ENCODE data around the gene SNRPB2. TPM values are rescaled to one million over a fixed set of nuclear protein-coding genes. Genes with fewer than 3 reads are reported as not detected.

The SNRPB2 gene
- total and polyA plus RNA-seq, 9 of the 15 experiments (the other 6 are each of a cell fraction or from before 2014, with no cell fraction given), result 40.0 to 131 (median 89.4) TPM

DNA sequence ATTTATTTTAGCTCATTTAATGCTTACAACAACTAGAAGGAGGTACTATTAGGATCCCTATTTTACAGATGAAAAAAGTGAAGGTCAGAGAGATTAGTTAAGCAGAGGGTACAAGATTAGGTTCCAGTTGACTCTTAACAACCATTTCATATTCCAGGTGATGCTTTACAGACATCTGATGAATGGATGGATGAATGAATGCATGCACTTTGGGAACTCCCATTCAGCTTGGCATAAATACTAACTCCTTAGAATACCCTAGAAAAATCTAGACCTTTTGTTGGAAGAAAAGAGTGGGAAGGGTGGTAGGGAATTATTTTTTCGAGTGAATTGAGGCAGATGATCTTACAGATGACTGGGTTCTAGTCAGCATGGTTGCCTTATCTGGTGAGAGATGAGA lies 746 bp upstream of the SNRPB2 start:
- ChIA-PET POLR2A (no interaction called here), CTCF (ENCODE audit: low intra/inter-chr PET ratio) (no interaction called here)
- Histone ChIP-seq H3K4me2 (ENCODE audit: insufficient read depth, low read length) (peak overlapping the region; percentile 95; the same call in 1 of the 2 replicates), H3K36me3 (ENCODE audit: control insufficient read depth, insufficient read depth, low read length) (peaks cover 22% of the 10 kb centered on the region; the same call in 2 of the 3 replicates), H4K20me1 (replicated peaks; ENCODE audit: control insufficient read depth, insufficient read depth, low read length) (0 out of 2 replicates have a peak, but pooled peaks cover 8% of the 10 kb centered on the region), H3K9me3 (replicated peaks; ENCODE audit: control insufficient read depth, insufficient read depth, low read depth, low read length) (peaks cover 8% of the 10 kb centered on the region), H3K27ac (ENCODE audit: extremely low read depth, low read depth, low read length) (peak overlapping the region; percentile 95; the same call in 1 of the 3 replicates), H3K9me1 (ENCODE audit: control insufficient read depth, insufficient read depth, low read length) (no peaks in the 10 kb centered on the region), H3K27me3 (ENCODE audit: control insufficient read depth in 2 of 2, insufficient read depth in 2 of 2, low read length in 2 of 2) (no peaks in the 10 kb centered on the region), H3K79me2 (ENCODE audit: control insufficient read depth, insufficient read depth, low read length) (peaks cover 21% of the 10 kb centered on the region), H3K9ac (ENCODE audit: insufficient read depth in 1 of 2, low read depth in 2 of 2, low read length in 2 of 2) (no peak overlapping the region), H3K4me1 (replicated peaks in 1 of 2; ENCODE audit: control insufficient read depth in 2 of 2, insufficient read depth in 2 of 2, low read length in 2 of 2) (peaks cover 0 to 3% of the 10 kb centered on the region in 2 experiments; a peak in 3 of 5 replicates), H3K4me3 (no peak overlapping the region), H2AFZ (ENCODE audit: low read depth, low read length) (peak overlapping the region; percentile 100)
- intact Hi-C loops (cut with micrococcal nuclease) (no loop called here), in situ Hi-C loops (cut with MboI) (no loop called here)
- ATAC-seq, result no peak
- no TSS peak for BruUV-seq (replicated peaks)
- no peak for FAIRE-seq
- 100% methylated on average over 1 of the region's 1 CpG for WGBS (ENCODE audit: insufficient coverage, low coverage, missing lambda C conversion rate)
- no peak for DNase-seq (ENCODE audit: extremely low read depth in 1 of 4, low spot score in 3 of 4)
- TF ChIP-seq SMAD3 (CRISPR knock-in tag; conservative IDR thresholded peaks at IDR 0.05) (no peak), ZNF76 (CRISPR knock-in tag; IDR thresholded peaks at IDR 0.05; ENCODE audit: borderline replicate concordance) (no peak), MAFF (IDR thresholded peaks at IDR 0.05; ENCODE audit: low read length) (no peak), ZNF133 (CRISPR knock-in tag; IDR thresholded peaks at IDR 0.05) (no peak)
- TF ChIP-seq, protein P1, sequence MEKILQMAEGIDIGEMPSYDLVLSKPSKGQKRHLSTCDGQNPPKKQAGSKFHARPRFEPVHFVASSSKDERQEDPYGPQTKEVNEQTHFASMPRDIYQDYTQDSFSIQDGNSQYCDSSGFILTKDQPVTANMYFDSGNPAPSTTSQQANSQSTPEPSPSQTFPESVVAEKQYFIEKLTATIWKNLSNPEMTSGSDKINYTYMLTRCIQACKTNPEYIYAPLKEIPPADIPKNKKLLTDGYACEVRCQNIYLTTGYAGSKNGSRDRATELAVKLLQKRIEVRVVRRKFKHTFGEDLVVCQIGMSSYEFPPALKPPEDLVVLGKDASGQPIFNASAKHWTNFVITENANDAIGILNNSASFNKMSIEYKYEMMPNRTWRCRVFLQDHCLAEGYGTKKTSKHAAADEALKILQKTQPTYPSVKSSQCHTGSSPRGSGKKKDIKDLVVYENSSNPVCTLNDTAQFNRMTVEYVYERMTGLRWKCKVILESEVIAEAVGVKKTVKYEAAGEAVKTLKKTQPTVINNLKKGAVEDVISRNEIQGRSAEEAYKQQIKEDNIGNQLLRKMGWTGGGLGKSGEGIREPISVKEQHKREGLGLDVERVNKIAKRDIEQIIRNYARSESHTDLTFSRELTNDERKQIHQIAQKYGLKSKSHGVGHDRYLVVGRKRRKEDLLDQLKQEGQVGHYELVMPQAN (IDR thresholded peaks at IDR 0.05; ENCODE audit: borderline replicate concordance), result no peak

Data from K562 (cell line).